Stimulated activated naive CD4-positive, alpha-beta T cell (primary cell): ENCODE measurements around the gene PHF21A.

Experiments
- DNase-seq, 6 experiments: peaks; one replicate each; lab custom pipeline; 2025; lab: John Stamatoyannopoulos, UW

PHF21A gene

DNA sequence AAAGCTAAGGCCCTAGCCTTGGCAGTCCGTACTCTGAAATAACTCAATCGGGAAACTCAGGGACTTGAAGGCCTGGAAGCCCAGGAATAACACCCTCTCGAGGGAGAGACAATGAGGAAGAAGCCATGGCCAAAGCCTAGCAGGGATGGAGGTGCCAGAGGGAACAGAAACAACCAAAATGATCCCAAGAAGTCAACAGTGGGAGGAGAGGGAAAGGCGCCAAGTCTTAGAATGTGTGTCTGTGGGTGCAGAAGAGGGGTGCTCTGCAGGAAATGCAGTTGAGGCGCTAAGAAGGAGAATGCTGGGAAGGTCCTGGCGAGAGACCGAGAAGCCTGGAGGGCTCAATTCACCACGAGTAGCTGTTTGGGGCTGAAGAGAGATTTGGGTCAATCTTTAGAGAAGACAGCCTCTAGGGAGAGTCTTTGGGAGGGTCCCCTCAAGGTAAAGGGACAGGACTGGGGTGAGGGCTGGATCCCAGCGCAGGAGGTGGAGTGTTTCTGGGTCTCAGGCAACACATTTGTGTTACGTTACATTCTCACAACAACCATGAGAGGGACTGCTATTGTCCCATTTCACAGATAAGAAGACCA lies 236.6 kb downstream of the PHF21A start:
- DNase-seq = no peak
